ENCODE measurements around the gene TAF9B.
"Not testable (repeated sequence)": the region's sequence is repeated elsewhere in the genome, so short reads cannot be mapped to it uniquely, and the experiment has no call there.

TAF9B gene

DNA sequence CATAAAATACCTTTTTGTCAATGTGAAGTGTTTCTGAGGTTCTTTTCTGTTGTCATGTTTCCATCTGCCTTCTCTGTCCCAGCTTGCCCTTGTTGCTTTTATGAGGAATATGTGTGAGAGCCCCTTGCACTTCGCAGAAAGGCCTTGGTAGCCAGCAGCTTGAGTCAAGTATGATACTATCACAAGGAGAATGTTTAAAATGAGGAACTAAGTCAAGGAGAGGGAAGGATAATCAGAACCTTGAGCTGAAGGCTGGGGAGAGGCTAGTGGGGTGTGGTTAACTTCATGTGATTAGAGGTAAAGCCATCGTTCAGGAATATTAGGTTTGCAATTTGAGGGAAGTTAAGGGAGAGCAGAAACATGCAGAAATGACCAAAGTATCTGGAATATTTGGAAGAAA is 22.7 kb downstream of the TAF9B start:
- no peak for DNase-seq

DNA sequence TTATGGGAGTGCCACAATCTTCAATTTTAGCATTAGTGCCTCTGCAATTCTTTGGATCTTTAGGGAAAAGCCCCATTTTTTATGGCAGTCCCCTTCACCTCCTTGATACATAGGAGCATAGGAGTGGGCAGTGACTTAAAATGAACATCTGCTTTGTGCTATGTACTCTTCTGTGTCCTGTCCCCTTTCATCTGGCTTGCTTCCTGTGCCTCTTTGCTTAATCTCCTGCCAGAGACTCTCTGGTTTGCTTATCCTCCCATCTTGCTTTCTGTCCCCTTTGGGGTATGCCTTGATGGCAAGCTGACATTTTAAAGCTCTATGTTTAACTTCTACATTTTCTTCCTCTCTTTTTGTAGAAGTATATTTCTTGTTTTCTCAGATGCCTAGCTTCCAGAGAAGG is 23.1 kb downstream of the TAF9B start:
- no peak for DNase-seq

DNA sequence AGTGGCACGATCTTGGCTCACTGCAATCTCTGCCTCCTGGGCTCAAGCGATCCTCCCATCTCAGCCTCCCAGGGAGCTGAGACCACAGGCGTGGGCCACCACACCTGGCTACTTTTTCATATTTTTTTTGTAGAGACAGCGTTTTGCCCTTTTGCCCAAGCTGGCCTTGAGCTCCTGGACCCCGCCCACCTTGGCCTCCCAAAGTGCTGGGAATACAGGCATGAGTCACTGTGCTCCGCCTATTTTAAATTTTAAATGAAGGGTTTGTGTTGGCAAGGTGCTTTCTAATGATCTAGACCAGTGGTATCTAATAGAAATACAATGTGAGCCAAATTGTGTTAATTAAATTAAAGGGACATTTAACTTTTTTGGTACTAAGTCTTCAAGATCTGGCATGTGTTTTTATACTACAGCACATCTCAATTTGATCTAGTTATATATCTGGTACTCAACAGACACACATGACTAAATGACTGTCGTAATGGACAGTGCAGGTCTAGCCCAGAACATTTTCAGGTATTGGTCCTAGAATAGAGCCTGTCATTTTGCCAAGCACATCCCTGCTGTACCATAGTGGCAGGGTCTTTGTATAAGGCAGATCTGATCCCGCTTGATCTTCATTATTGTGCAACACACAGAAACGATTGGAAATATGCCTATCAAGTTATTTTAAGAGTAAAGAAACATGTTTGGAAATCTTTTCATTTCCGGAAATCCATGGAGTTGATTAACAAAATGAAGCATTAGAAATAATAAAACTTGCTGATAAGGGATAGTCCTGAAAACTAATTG is 28.1 kb downstream of the TAF9B start:
- no peak for DNase-seq

- no peak for DNase-seq
Measured at GRCh38 chrX:78109458-78109857, 30.0 kb downstream of the TAF9B start.

GRCh38 chrX:78106651-78106986 is 32.8 kb downstream of the TAF9B start:
- DNase-seq, result no peak

DNA sequence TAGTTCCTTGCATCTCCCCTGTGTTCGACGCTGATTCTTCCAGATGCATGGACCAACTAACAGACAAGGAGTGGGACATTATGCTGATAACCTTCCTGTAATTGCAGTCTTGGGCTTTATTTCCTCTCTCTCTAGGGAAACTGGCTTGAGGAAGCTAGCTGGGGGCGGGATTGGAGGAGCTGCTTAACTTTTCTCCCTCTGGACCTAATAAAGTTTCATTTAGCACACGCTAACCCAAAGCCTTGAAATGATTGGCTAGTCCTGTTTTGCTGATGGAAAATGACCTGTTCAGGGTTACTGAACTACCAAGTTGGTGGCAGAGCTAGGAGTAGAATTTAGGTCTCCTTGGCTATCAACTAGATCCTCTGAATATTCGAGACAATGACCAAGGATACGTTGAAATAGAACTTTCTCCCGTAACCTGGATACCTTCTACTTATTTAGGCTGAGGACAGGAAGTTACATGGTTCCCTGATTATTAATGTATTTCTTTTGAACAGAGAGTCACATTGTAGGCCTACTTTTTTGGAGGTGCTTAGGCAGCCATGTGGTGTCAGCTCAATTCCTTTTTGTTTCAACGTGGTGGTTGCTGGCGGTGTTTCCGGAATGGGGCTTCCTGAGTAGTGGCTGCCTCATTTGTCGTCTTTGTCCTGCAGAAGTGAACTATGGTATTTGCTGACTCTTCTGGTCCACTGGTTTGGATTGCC is 33.4 kb downstream of the TAF9B start:
- no peak for DNase-seq

DNA sequence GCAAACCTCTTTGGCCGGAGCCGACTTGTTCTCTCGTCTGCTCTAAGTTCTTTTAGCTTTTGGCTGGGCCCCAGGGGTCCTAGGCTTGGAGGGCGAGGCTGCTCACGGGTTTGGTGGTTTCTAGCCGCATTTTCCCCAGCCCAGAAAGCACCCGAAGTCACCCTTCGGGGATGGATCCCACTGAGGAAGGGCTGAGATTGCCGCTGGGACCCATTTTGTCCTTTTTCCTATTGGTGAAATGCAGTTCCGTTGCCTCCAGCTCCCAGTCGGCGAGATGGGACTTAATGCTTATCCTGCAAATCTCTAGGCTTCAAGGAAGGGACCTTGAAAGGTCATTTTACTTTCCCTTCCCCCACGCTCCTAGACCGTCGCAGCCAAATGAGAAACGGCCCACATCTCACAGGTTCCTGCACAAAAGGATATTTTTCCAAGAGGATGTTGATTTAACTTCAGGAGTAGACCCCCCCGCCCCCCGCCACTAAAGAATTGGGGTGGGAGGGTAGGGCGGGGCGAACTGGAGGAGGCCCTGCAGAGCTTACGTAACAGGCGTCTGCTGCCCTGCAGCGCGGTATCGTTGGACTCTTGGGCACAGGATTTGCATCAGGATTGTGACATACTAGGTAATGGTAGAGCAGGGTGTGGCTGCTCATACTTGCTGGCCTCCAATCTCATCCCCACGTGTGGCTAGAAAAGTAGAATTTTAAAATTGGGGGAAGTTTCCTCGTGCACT is 34.8 kb downstream of the TAF9B start:
- DNase-seq, result peak in 34 of 56 donors; percentile 0 to 39 (median 8)

- DNase-seq, result peak; percentile 25 to 96 (median 87)
Measured at GRCh38 chrX:78103623-78104446, 35.6 kb downstream of the TAF9B start, which contains the start of gene PGK1. PGK1 (plus strand) TSS chrX:78104248; CDS start chrX:78104341, 93 bp downstream.

DNA sequence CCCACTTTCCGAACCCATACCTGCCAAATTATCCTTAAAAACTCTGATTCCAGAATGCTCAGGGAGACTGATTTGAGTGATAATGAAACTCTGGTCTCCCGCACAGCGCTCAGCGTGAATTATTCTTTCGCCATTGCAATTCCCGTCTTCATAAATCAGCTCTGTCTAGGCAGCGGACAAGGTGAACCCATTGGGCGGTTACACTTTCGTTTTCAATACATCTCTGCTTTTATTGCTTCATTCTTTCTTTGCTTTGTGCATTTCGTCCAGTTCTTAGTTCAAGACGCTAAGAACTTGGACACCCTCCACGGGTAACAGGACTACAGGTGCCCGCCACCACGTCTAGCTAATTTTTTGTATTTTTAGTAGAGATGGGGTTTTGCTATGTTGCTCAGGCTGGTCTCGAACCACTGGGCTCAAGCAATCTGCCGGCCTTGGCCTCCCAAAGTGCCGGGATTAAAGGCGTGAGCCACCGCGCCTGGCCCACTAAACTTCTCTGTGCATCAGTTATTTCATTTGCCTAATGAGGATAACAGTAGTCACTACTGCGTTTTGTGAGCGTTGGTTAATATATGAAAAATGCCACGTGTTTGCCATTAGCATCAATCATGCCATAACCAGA is 36.3 kb downstream of the TAF9B start:
- peak in 1 of 56 donors; percentile 7 for DNase-seq

GRCh38 chrX:78102091-78102490 is 37.4 kb downstream of the TAF9B start:
- no peak for DNase-seq

DNA sequence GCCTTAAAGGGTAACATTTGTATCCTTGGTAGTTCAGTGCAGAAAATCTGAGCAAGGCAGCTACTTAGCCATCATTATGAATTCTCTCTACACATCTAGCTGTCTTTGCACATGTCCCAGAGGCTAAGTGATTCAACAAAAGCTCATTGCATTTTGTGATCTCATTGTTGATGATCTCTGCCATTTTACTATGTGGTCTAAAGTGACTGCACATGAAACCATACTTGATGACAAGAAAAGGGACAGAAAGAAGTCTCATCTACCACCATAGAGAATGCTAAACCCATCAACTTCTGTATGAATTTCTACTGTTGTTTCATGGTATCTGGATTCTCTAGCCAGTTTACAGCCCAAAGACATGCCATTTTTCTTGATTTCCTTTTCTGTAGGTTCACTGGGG is 41.3 kb downstream of the TAF9B start:
- DNase-seq, result no peak

GRCh38 chrX:78092296-78092695 is 47.2 kb downstream of the TAF9B start:
- DNase-seq, result no peak

DNA sequence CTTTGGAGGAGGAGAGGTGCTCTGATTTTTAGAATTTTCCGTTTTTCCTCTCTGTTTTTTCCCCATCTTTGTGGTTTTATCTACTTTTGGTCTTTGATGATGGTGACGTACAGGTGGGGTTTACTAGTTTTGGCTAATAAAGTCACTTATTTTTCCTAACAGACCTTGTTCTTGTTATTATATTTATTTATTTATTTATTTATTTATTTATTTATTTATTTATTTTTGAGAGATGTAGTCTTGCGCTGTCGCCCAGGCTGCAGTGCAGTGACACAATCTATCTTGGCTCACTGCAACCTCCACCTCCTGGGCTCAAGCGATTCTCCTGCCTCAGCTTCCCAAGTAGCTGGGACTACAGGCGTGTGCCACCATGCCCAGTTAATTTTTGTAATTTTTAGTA is 58.0 kb downstream of the TAF9B start:
- DNase-seq, result not testable (repeated sequence)
